Hepatocyte (in vitro differentiated cells): ENCODE results near the gene RYR3. TPM values are rescaled to one million over a fixed set of nuclear protein-coding genes. Genes with fewer than 3 reads are reported as not detected.

ENCODE experiments used
- DNase-seq: peaks from one replicate; pipeline ENCODE4 v3.0.0-alpha.2; 2016; ENCODE audit warnings: low spot score
- H2AFZ ChIP-seq: fragments of 200-600 bp; sonication (generic); 2 replicates; pipeline ENCODE4 v1.6.0; 2016; ENCODE audit warnings: antibody characterized with exemption, mild to moderate bottlenecking
- H3K27ac ChIP-seq: fragments of 200-600 bp; sonication (generic); 2 replicates; pipeline ENCODE4 v1.5.1; 2016; ENCODE audit warnings: mild to moderate bottlenecking
- H3K27me3 ChIP-seq: fragments of 200-600 bp; sonication (generic); 2 replicates; pipeline ENCODE4 v1.6.1; 2016
- H3K36me3 ChIP-seq: fragments of 200-600 bp; sonication (generic); replicated peaks from 2 replicates; pipeline ENCODE4 v1.5.1; 2016; ENCODE audit warnings: low read depth; ENCODE audit not compliant: insufficient read depth
- H3K4me1 ChIP-seq: fragments of 200-600 bp; sonication (generic); 2 replicates; pipeline ENCODE4 v1.5.1; 2016; ENCODE audit warnings: mild to moderate bottlenecking, moderate library complexity; ENCODE audit not compliant: insufficient read depth
- H3K4me2 ChIP-seq: fragments of 200-600 bp; sonication (generic); 2 replicates; pipeline ENCODE4 v1.6.0; 2016
- H3K4me3 ChIP-seq: fragments of 200-600 bp; sonication (generic); 2 replicates; pipeline ENCODE4 v1.5.1; 2016; ENCODE audit warnings: mild to moderate bottlenecking
- H3K79me2 ChIP-seq: fragments of 200-600 bp; sonication (generic); 2 replicates; pipeline ENCODE4 v1.6.0; 2017; ENCODE audit warnings: mild to moderate bottlenecking
- H3K9me2 ChIP-seq: fragments of 200-600 bp; sonication (generic); replicated peaks from 2 replicates; pipeline ENCODE4 v1.6.0; 2017; ENCODE audit warnings: mild to moderate bottlenecking; ENCODE audit not compliant: insufficient read depth
- H3K9me3 ChIP-seq: fragments of 200-600 bp; sonication (generic); 2 replicates; pipeline ENCODE4 v1.5.1; 2016; ENCODE audit warnings: low read depth, mild to moderate bottlenecking
- H4K20me1 ChIP-seq: fragments of 200-600 bp; sonication (generic); 2 replicates; pipeline ENCODE4 v1.6.0; 2016; ENCODE audit warnings: mild to moderate bottlenecking; ENCODE audit not compliant: insufficient read depth, poor library complexity, severe bottlenecking
- EZH2 ChIP-seq: fragments of 200-600 bp; sonication (generic); IDR thresholded peaks from 2 replicates; pipeline ENCODE4 v1.6.1; 2016; ENCODE audit warnings: antibody characterized with exemption, mild to moderate bottlenecking, borderline replicate concordance
- EZH2phosphoT487 ChIP-seq: fragments of 200-600 bp; sonication (generic); IDR thresholded peaks from one replicate; pipeline ENCODE4 v1.6.1; 2018; ENCODE audit warnings: antibody characterized with exemption, mild to moderate bottlenecking, low read depth, moderate library complexity; ENCODE audit not compliant: unreplicated experiment, severe bottlenecking
- WGBS: methylation state at CpG from one replicate; pipeline ENCODE4 v1.1.6; 2016; ENCODE audit warnings: low lambda C conversion rate; ENCODE audit errors: missing lambda C conversion rate; 5-methylcytosine and 5-hydroxymethylcytosine counted together
- polyA plus RNA-seq: library from polyadenylated mRNA; unstranded; fragments of >200 nt; fragmentation: Nextera tagmentation; extraction: Ambion mirVana; gene quantifications from 2 replicates; pipeline ENCODE4 v1.2.1, GENCODE V29; 2016
- total RNA-seq: library from RNA; depleted of rRNA; stranded (reverse); fragments of >200 nt; gene quantifications from 2 replicates; pipeline ENCODE4 v1.2.3, GENCODE V29; 2014
- TF ChIP-seq, protein P1 (sequence below): fragments of 200-600 bp; sonication (generic); IDR thresholded peaks from 2 replicates; pipeline ENCODE4 v1.5.1; 2016; ENCODE audit warnings: antibody characterized with exemption, mild to moderate bottlenecking; ENCODE audit not compliant: poor library complexity

RYR3 gene
- total and polyA plus RNA-seq, 2 experiments from 2014 or later, result 0.36 to 0.37 TPM

DNA sequence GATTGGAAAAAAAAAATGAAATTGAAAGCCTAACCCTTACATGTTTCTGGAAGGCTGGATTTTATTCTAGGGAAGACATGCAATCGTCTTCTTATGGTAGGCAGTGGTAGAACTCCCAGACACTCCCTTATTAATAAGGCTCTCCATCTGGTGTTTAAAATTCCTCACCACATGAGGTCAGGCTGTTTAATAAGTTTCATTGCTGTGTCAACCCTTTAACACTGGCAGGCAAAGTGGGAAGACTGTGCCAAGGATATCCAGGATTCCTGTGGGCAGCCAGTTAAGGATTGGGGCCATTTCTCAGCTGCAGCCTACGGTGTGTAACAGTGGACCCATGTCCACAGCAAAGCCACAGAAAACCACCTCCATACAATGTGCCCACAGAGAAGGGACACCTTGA, 432.0 kb downstream of the RYR3 start:
- Histone ChIP-seq H4K20me1 (no peaks in the 10 kb centered on the region), H2AFZ (no peak overlapping the region), H3K79me2 (no peaks in the 10 kb centered on the region), H3K4me3 (no peak overlapping the region), H3K27ac (no peak overlapping the region), H3K9me3 (no peaks in the 10 kb centered on the region), H3K36me3 (no peaks in the 10 kb centered on the region), H3K4me1 (no peaks in the 10 kb centered on the region), H3K9me2 (no peaks in the 10 kb centered on the region), H3K27me3 (no peaks in the 10 kb centered on the region), H3K4me2 (no peak overlapping the region)
- DNase-seq, result no peak
- TF ChIP-seq EZH2phosphoT487, result no peak
- TF ChIP-seq, protein P1, sequence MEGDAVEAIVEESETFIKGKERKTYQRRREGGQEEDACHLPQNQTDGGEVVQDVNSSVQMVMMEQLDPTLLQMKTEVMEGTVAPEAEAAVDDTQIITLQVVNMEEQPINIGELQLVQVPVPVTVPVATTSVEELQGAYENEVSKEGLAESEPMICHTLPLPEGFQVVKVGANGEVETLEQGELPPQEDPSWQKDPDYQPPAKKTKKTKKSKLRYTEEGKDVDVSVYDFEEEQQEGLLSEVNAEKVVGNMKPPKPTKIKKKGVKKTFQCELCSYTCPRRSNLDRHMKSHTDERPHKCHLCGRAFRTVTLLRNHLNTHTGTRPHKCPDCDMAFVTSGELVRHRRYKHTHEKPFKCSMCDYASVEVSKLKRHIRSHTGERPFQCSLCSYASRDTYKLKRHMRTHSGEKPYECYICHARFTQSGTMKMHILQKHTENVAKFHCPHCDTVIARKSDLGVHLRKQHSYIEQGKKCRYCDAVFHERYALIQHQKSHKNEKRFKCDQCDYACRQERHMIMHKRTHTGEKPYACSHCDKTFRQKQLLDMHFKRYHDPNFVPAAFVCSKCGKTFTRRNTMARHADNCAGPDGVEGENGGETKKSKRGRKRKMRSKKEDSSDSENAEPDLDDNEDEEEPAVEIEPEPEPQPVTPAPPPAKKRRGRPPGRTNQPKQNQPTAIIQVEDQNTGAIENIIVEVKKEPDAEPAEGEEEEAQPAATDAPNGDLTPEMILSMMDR, result no peak
- TF ChIP-seq EZH2, result no peak
- WGBS, result 89% methylated on average over 2 of the region's 2 CpGs

DNA sequence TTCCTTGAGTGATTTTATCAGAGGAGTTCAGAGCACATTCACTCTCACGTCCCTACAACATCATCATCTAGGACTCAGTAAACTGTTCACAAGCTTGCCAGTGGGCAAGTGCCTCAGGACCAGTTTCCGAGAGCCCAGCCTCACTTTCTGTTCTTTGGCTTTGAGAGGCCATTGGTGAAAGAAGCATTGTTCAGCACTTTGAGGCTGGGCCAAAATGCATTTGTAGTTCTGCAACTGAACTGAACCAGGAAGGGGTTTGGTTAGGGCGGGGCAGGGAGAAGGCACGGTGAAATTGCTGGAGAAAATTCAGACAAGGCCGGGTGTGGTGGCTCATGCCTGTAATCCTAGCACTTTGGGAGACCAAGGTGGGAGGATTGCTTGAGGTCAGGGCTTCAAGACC, 435.4 kb downstream of the RYR3 start:
- Histone ChIP-seq H2AFZ (no peak overlapping the region), H3K79me2 (no peaks in the 10 kb centered on the region), H3K36me3 (no peaks in the 10 kb centered on the region), H3K4me3 (no peak overlapping the region), H4K20me1 (no peaks in the 10 kb centered on the region), H3K9me3 (no peaks in the 10 kb centered on the region), H3K27ac (no peak overlapping the region), H3K9me2 (no peaks in the 10 kb centered on the region), H3K4me2 (no peak overlapping the region), H3K4me1 (no peaks in the 10 kb centered on the region), H3K27me3 (no peaks in the 10 kb centered on the region)
- no peak for DNase-seq
- 89% methylated on average over 5 of the region's 5 CpGs for WGBS
- TF ChIP-seq EZH2phosphoT487 (no peak), EZH2 (no peak)
- TF ChIP-seq, protein P1, result no peak

DNA sequence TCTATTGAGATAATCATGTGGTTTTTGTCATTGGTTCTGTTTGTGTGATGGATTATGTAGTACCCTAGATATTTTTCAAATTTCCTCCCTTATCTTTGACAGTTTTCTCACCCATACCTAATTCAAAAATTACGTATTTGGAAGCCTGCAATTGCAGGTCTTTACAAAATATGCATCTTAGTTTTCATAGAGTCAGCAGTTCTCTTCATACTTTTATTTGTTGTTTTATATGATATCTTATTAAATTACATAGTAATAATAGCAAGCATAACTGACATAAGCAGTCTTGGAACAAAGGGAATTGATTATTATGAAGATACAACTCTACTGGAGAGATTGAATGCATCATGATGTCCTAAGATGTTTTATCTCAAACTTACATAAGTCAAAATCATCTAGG, 442.2 kb downstream of the RYR3 start:
- WGBS, result 86% methylated on average over 1 of the region's 1 CpG
- no peaks in the 10 kb centered on the region for H3K4me1 ChIP-seq

More for the DNA sequence above, 442.2 kb downstream of the RYR3 start:
- H3K9me2 ChIP-seq, result no peaks in the 10 kb centered on the region
- no peak overlapping the region for H3K4me2 ChIP-seq
- no peak overlapping the region for H2AFZ ChIP-seq
- H4K20me1 ChIP-seq, result no peaks in the 10 kb centered on the region
- DNase-seq, result no peak
- H3K27ac ChIP-seq, result no peak overlapping the region
- no peaks in the 10 kb centered on the region for H3K27me3 ChIP-seq
- no peaks in the 10 kb centered on the region for H3K79me2 ChIP-seq
- H3K4me3 ChIP-seq, result no peak overlapping the region
- no peaks in the 10 kb centered on the region for H3K36me3 ChIP-seq
- H3K9me3 ChIP-seq, result no peaks in the 10 kb centered on the region
- TF ChIP-seq, protein P1, result no peak
- no peak for TF ChIP-seq EZH2
- TF ChIP-seq EZH2phosphoT487, result no peak
